ENCODE results near the gene EFEMP1.

GRCh38 chr2:55859875-55860274 is 63.7 kb downstream of the EFEMP1 start:
- no peak for TF ChIP-seq ZNF512 (CRISPR knock-in tag; IDR thresholded peaks at IDR 0.05)
- no peak for TF ChIP-seq ATF6 (CRISPR knock-in tag; conservative IDR thresholded peaks at IDR 0.05)
- TF ChIP-seq ZFP37 (CRISPR knock-in tag; IDR thresholded peaks at IDR 0.05; ENCODE audit: borderline replicate concordance), result no peak
- TF ChIP-seq CREM (IDR thresholded peaks at IDR 0.05), result no peak
- TF ChIP-seq CREM (CRISPR knock-in tag; IDR thresholded peaks at IDR 0.05), result no peak
- TF ChIP-seq CREB1 (IDR thresholded peaks at IDR 0.05), result no peak
- no peak for TF ChIP-seq CREB1 (CRISPR knock-in tag; IDR thresholded peaks at IDR 0.05)
- TF ChIP-seq REPIN1 (CRISPR knock-in tag; IDR thresholded peaks at IDR 0.05; ENCODE audit: borderline replicate concordance, low read depth), result no peak
- no peak for TF ChIP-seq HNRNPLL (IDR thresholded peaks at IDR 0.05; ENCODE audit: low read depth, low read length, poor library complexity, severe bottlenecking)
- no peak for TF ChIP-seq ZNF564 (CRISPR knock-in tag; IDR thresholded peaks at IDR 0.05)
- no peak for TF ChIP-seq CTCF (CRISPR knock-in tag; IDR thresholded peaks at IDR 0.05)
